ENCODE data around the gene DNAH12. TPM values are rescaled to one million over a fixed set of nuclear protein-coding genes. Genes with fewer than 3 reads are reported as not detected.

Gene DNAH12
- total and polyA plus RNA-seq, 4 donors: 0.10 to 0.18 TPM; not detected in 2

DNA sequence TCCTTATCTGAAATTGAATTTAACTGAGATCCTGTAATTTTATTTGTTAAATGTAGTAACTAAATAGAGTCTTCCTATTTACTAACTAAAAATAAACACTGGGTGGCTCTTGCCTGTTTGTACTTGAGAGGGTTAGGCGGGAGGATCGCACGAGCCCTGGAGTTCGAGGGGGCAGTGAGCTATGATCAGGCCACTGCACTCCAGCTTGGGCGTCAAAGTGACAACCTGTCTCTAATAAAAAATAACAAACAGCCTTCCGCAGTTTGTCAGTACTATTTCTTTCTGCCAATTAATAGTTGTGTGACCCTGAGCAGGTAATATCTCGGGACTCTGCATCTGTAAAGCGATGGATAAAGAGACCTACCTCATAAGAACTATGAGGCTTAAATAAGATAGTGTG, 11.2 kb upstream of the DNAH12 start:
- Histone ChIP-seq H3K4me1 (ENCODE audit: control insufficient read depth in 1 of 2, insufficient read depth in 2 of 2, low read length in 2 of 2) (no peaks in the 10 kb centered on the region), H3K27ac (ENCODE audit: low read depth in 1 of 2, low read length in 2 of 2) (peak overlapping the region in 1 of 2 donors; percentile 45), H3K9me3 (ENCODE audit: control insufficient read depth, low read length) (no peaks in the 10 kb centered on the region), H3K36me3 (ENCODE audit: control insufficient read depth in 1 of 2, insufficient read depth in 2 of 2, low read length in 1 of 2) (no peaks in the 10 kb centered on the region), H3K4me3 (ENCODE audit: low read length in 2 of 2) (peak overlapping the region; percentile 55 to 85), H3K27me3 (ENCODE audit: control insufficient read depth in 1 of 2, insufficient read depth in 2 of 2, low read length in 1 of 2) (no peaks in the 10 kb centered on the region)
- DNase-seq (no peak), ATAC-seq (ENCODE audit: low FRiP score) (no peak)
- intact Hi-C loops (cut with DNase I): loop anchor here (5.0 to 10.0 kb wide), 3 partner anchors 37 to 391 kb away; partner anchors contain the start of genes DENND6A (in 1 of the 2) and IL17RD (in 1 of the 2)
- WGBS, 2 donors: 45 to 46% methylated on average over 8 of the region's 8 CpGs

DNA sequence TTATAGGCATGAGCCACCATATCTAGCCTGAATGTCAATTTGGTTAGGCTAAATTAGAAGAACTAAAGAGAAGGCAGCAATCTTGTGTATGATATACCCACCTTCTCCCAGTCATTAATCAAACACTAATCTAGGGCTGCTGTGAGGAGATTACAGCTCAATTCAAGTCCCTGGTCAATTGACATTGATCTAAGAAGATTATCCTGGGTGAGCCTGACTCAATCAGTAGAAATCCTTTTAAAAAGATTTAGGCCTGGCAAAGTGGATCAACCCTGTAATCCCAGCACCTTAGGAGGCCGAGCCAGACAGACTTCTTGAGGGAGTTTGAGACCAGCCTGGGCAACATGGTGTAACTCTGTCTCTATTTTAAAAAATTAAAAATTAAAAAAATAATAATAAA, 2.5 kb upstream of the DNAH12 start:
- intact Hi-C loops (cut with DNase I): no loop called here
- no peak for ATAC-seq (ENCODE audit: low FRiP score)
- DNase-seq: no peak
- no peak overlapping the region for H3K4me3 ChIP-seq (ENCODE audit: low read length in 2 of 2)
- H3K9me3 ChIP-seq (ENCODE audit: control insufficient read depth, low read length): no peaks in the 10 kb centered on the region
- no peaks in the 10 kb centered on the region for H3K4me1 ChIP-seq (ENCODE audit: control insufficient read depth in 1 of 2, insufficient read depth in 2 of 2, low read length in 2 of 2)
- no peaks in the 10 kb centered on the region for H3K36me3 ChIP-seq (ENCODE audit: control insufficient read depth in 1 of 2, insufficient read depth in 2 of 2, low read length in 1 of 2)
- WGBS, 2 donors: 93 to 95% methylated on average over 1 of the region's 1 CpG
- no peak overlapping the region for H3K27ac ChIP-seq (ENCODE audit: low read depth in 1 of 2, low read length in 2 of 2)
- no peaks in the 10 kb centered on the region for H3K27me3 ChIP-seq (ENCODE audit: control insufficient read depth in 1 of 2, insufficient read depth in 2 of 2, low read length in 1 of 2)

DNA sequence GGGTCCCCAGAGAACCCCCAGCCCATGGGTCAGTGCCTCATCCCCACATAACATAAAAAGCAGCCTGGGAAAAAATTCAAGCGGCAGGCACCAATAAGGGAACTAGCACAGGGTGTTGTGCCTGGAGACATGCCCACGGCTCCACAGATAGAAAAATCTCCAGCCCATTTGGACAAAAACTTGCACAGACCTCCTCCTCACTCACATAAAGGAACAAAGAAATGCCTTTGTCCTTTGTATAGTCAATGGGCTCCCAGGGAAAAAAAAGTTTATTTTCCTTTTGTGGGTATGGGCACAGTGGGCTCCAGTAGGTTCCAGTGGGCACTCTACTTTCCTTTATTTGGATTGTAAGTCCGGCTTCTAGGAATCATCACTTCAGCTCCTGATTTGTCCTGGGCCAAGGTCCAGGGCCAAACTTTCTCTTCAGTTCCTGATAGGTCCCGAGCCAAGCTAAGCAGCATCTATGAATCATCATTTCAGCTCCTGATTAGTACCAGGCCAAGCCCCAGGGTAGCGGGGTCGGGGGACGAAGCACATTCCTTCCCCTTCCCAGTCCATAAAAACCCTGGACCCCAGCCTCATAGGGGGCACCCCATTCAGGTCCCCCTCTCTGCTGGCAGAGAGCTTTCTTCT, 1.6 kb upstream of the DNAH12 start:
- ATAC-seq (ENCODE audit: low FRiP score): no peak
- no peak for DNase-seq
- WGBS, 2 donors: 5 to 14% methylated on average over 7 of the region's 7 CpGs
- no peaks in the 10 kb centered on the region for H3K9me3 ChIP-seq (ENCODE audit: control insufficient read depth, low read length)
- no peak overlapping the region for H3K4me3 ChIP-seq (ENCODE audit: low read length in 2 of 2)
- H3K27ac ChIP-seq (ENCODE audit: low read depth in 1 of 2, low read length in 2 of 2): no peak overlapping the region
- no peaks in the 10 kb centered on the region for H3K27me3 ChIP-seq (ENCODE audit: control insufficient read depth in 1 of 2, insufficient read depth in 2 of 2, low read length in 1 of 2)
- H3K36me3 ChIP-seq (ENCODE audit: control insufficient read depth in 1 of 2, insufficient read depth in 2 of 2, low read length in 1 of 2): no peaks in the 10 kb centered on the region
- intact Hi-C loops (cut with DNase I): no loop called here
- H3K4me1 ChIP-seq (ENCODE audit: control insufficient read depth in 1 of 2, insufficient read depth in 2 of 2, low read length in 2 of 2): no peaks in the 10 kb centered on the region

DNA sequence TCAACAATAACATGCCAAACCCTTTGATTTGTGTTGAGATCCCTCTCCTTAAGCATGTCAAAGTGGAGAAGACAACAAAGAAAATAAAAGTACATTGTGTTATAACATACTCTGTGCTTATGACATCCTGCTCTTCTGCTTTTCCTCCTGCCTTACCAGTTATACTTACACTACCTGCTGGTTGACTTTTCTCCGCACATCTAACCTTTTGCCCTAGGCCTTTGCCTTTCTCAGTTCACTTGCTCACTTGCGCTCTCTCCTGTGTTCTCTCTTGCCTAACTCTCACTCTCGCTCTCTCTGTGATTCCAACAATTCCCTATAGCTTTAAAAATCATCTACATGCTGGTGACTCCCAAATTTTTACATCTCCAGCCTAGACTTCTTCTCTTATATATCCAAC, 5.7 kb downstream of the DNAH12 start:
- no peaks in the 10 kb centered on the region for H3K9me3 ChIP-seq (ENCODE audit: control insufficient read depth, low read length)
- ATAC-seq (ENCODE audit: low FRiP score) (no peak), DNase-seq (no peak)
- intact Hi-C loops (cut with DNase I): no loop called here
- H3K4me1 ChIP-seq (ENCODE audit: control insufficient read depth in 1 of 2, insufficient read depth in 2 of 2, low read length in 2 of 2): no peaks in the 10 kb centered on the region
- H3K27me3 ChIP-seq (ENCODE audit: control insufficient read depth in 1 of 2, insufficient read depth in 2 of 2, low read length in 1 of 2): no peaks in the 10 kb centered on the region
- H3K27ac ChIP-seq (ENCODE audit: low read depth in 1 of 2, low read length in 2 of 2): no peak overlapping the region
- H3K36me3 ChIP-seq (ENCODE audit: control insufficient read depth in 1 of 2, insufficient read depth in 2 of 2, low read length in 1 of 2): no peaks in the 10 kb centered on the region
- 94 to 95% methylated on average over 3 of the region's 3 CpGs for WGBS, 2 donors
- H3K4me3 ChIP-seq (ENCODE audit: low read length in 2 of 2): no peak overlapping the region

DNA sequence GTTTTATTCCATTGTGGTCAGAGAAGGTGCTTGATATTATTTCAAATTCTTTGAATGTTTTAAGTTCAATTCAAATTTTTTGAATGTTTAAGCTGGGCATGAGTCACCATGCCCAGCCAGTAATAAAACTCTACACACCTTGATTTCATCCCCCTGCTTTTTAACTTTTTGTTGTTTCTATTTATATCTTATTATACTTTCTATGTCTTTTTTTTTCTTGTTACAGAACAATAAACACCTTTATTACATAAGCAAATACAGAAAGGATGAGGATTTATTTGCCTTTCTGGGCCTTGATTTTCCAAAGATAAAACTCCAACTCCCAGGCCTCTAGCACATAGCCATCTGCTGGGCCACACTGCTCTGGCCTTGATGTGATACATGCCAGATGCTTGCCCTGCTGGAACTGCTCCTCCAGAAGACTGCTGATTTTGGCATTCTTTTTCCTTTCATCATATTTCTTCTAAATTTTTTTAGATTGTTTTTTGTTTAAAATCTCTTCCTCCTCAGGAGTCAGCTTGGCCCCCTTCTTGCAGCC, 14.0 kb downstream of the DNAH12 start:
- Histone ChIP-seq H3K27me3 (ENCODE audit: control insufficient read depth in 1 of 2, insufficient read depth in 2 of 2, low read length in 1 of 2) (no peaks in the 10 kb centered on the region), H3K4me3 (ENCODE audit: low read length in 2 of 2) (no peak overlapping the region), H3K27ac (ENCODE audit: low read depth in 1 of 2, low read length in 2 of 2) (no peak overlapping the region), H3K4me1 (ENCODE audit: control insufficient read depth in 1 of 2, insufficient read depth in 2 of 2, low read length in 2 of 2) (no peaks in the 10 kb centered on the region), H3K9me3 (ENCODE audit: control insufficient read depth, low read length) (no peaks in the 10 kb centered on the region), H3K36me3 (ENCODE audit: control insufficient read depth in 1 of 2, insufficient read depth in 2 of 2, low read length in 1 of 2) (no peaks in the 10 kb centered on the region)
- intact Hi-C loops (cut with DNase I): no loop called here
- DNase-seq: no peak
- ATAC-seq (ENCODE audit: low FRiP score): no peak

DNA sequence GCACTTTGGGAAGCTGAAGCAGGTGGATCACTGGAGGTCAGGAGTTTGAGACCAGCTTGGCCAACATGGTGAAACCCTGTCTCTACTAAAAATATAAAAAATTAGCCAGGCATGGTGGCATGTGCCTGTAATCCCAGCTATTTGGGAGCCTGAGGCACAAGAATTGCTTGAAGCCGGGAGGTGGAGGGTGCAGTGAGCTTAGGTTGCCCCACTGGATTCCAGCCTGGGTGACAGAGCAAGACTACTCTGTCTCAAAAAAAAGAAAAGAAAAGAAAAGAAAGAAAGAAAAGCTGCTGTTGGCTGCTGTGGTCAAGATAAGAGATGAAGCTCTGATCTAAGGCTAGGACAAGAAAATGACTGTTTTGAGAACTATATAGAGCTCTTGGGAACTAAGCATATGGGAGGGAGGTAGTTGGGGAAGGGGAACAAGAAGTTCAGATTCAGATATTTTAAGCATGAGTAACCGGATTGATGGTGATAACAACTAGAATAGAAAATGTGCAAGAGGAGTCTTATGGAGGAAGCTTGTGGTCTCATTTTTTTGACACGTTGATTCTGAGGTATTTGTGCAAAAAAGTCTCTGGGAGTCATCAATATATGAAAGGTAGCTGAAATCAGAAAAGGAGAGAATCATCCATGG, 25.7 kb downstream of the DNAH12 start:
- H3K4me1 ChIP-seq (ENCODE audit: control insufficient read depth in 1 of 2, insufficient read depth in 2 of 2, low read length in 2 of 2): no peaks in the 10 kb centered on the region
- no peak overlapping the region for H3K27ac ChIP-seq (ENCODE audit: low read depth in 1 of 2, low read length in 2 of 2)
- DNase-seq: no peak
- no peak overlapping the region for H3K4me3 ChIP-seq (ENCODE audit: low read length in 2 of 2)
- 38 to 44% methylated on average over 3 of the region's 3 CpGs for WGBS, 2 donors
- no peaks in the 10 kb centered on the region for H3K27me3 ChIP-seq (ENCODE audit: control insufficient read depth in 1 of 2, insufficient read depth in 2 of 2, low read length in 1 of 2)
- peaks cover 2% of the 10 kb centered on the region for H3K9me3 ChIP-seq (ENCODE audit: control insufficient read depth, low read length)
- H3K36me3 ChIP-seq (ENCODE audit: control insufficient read depth in 1 of 2, insufficient read depth in 2 of 2, low read length in 1 of 2): no peaks in the 10 kb centered on the region
- no peak for ATAC-seq (ENCODE audit: low FRiP score)
- intact Hi-C loops (cut with DNase I): no loop called here

DNA sequence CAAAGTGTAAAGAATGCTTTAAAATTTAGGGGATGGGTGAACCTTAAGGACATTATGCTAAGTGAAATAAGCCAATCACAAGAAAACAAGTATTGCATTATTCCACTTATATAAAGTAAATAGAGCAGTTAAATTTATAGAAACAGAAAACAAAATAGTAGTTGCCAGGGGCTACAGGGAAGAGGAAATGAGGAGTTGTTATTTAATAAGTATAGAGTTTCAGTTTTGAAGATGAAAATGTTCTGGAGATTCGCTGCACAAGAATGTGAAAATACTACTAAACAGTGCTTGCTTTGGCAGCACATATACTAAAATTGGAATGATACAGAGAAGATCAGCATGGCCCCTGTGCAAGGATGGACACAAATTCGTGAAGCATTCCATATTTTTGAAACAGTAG, 32.0 kb downstream of the DNAH12 start:
- H3K36me3 ChIP-seq (ENCODE audit: control insufficient read depth in 1 of 2, insufficient read depth in 2 of 2, low read length in 1 of 2): no peaks in the 10 kb centered on the region
- no peaks in the 10 kb centered on the region for H3K4me1 ChIP-seq (ENCODE audit: control insufficient read depth in 1 of 2, insufficient read depth in 2 of 2, low read length in 2 of 2)
- 42 to 45% methylated on average over 2 of the region's 2 CpGs for WGBS, 2 donors
- H3K9me3 ChIP-seq (ENCODE audit: control insufficient read depth, low read length): no peaks in the 10 kb centered on the region
- ATAC-seq (ENCODE audit: low FRiP score): no peak
- intact Hi-C loops (cut with DNase I): no loop called here
- DNase-seq: no peak
- no peak overlapping the region for H3K4me3 ChIP-seq (ENCODE audit: low read length in 2 of 2)
- H3K27me3 ChIP-seq (ENCODE audit: control insufficient read depth in 1 of 2, insufficient read depth in 2 of 2, low read length in 1 of 2): no peaks in the 10 kb centered on the region
- H3K27ac ChIP-seq (ENCODE audit: low read depth in 1 of 2, low read length in 2 of 2): no peak overlapping the region

DNA sequence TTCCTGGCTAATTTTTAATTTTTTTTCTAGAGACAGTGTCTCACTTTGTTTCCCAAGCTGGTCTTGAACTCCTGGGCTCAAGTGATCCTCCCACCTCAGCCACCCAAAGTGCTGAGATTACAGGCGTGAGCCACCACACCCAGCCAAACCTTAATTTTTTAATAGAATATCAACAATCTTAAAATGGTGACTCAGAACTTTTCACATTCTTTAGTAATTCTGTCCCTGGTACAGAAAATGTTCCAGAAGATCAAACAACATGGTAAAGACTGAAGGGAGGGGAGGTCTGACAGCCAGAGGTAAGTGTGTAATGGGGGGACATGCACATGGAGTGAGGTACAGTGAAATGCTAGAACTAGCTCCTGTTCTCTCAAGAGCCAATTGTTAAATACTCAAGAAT, 38.2 kb downstream of the DNAH12 start:
- intact Hi-C loops (cut with DNase I): no loop called here
- Histone ChIP-seq H3K4me3 (ENCODE audit: low read length in 2 of 2) (no peak overlapping the region), H3K9me3 (ENCODE audit: control insufficient read depth, low read length) (no peaks in the 10 kb centered on the region)

DNA sequence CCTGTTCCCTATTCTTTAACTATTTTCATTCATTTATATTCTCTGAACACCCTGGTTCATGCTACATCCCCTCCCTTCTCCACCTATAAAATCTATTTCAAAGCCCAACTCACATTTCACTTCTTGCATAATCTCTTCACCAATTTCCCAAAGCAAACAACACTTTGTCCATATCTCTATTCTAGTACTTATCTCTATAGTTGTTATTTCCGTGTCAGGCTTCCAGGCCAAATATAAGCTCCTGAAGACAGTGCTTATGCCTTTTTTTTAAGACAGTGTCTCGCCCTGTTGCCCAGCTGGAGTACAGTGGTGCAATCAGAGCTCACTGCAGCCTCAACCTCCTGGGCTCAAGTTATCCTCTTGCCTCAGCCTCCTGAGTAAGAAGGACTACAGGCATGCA, 43.6 kb downstream of the DNAH12 start:
- no peak for DNase-seq
- no peaks in the 10 kb centered on the region for H3K9me3 ChIP-seq (ENCODE audit: control insufficient read depth, low read length)
- intact Hi-C loops (cut with DNase I): no loop called here
- H3K27ac ChIP-seq (ENCODE audit: low read depth in 1 of 2, low read length in 2 of 2): no peak overlapping the region
- WGBS, 2 donors: 41 to 47% methylated on average over 2 of the region's 2 CpGs
- no peaks in the 10 kb centered on the region for H3K27me3 ChIP-seq (ENCODE audit: control insufficient read depth in 1 of 2, insufficient read depth in 2 of 2, low read length in 1 of 2)
- H3K4me1 ChIP-seq (ENCODE audit: control insufficient read depth in 1 of 2, insufficient read depth in 2 of 2, low read length in 2 of 2): no peaks in the 10 kb centered on the region
- H3K4me3 ChIP-seq (ENCODE audit: low read length in 2 of 2): no peak overlapping the region
- H3K36me3 ChIP-seq (ENCODE audit: control insufficient read depth in 1 of 2, insufficient read depth in 2 of 2, low read length in 1 of 2): no peaks in the 10 kb centered on the region
- no peak for ATAC-seq (ENCODE audit: low FRiP score)

More for the DNA sequence above, 38.2 kb downstream of the DNAH12 start:
- no peak for ATAC-seq (ENCODE audit: low FRiP score)
- Histone ChIP-seq H3K27me3 (ENCODE audit: control insufficient read depth in 1 of 2, insufficient read depth in 2 of 2, low read length in 1 of 2) (no peaks in the 10 kb centered on the region), H3K27ac (ENCODE audit: low read depth in 1 of 2, low read length in 2 of 2) (no peak overlapping the region), H3K36me3 (ENCODE audit: control insufficient read depth in 1 of 2, insufficient read depth in 2 of 2, low read length in 1 of 2) (no peaks in the 10 kb centered on the region), H3K4me1 (ENCODE audit: control insufficient read depth in 1 of 2, insufficient read depth in 2 of 2, low read length in 2 of 2) (no peaks in the 10 kb centered on the region)
- 90 to 97% methylated on average over 1 of the region's 1 CpG for WGBS, 2 donors
- no peak for DNase-seq

Data from aorta (tissue), 5 donors.